Psoas muscle (tissue), 8 donors: ENCODE measurements around the gene HSBP1L1. TPM values are rescaled to one million over a fixed set of nuclear protein-coding genes. Genes with fewer than 3 reads are reported as not detected.

Source experiments
- ATAC-seq, 4 donors: fragments of 200-7000 bp; cut with Tn5 transposase; one replicate each; pipeline ENCODE4 v1.9.1; 2020; ENCODE audit warnings: moderate library complexity in 3 of 4, mild to moderate bottlenecking in 2 of 4
- DNase-seq, 2 donors: peaks; one replicate each; pipeline ENCODE4 v3.0.0-alpha.2; 2020
- H3K27ac ChIP-seq: fragments of 200-600 bp; one replicate; pipeline ENCODE4 v1.8.0; 2022
- H3K27me3 ChIP-seq, 3 donors: fragments of 200-600 bp in 1 of 3; one replicate each; pipeline versions ENCODE4 v1.6.1 to v1.8.0; 2013 to 2022; ENCODE audit warnings: low read length in 2 of 3, mild to moderate bottlenecking in 2 of 3, moderate library complexity in 1 of 3; ENCODE audit not compliant: insufficient read depth in 3 of 3
- H3K36me3 ChIP-seq, 2 donors: fragments of 200-600 bp in 1 of 2; one replicate each; pipeline versions ENCODE4 v1.6.1 to v1.8.0; 2013 to 2022; ENCODE audit warnings: low read depth in 1 of 2, mild to moderate bottlenecking in 1 of 2, moderate library complexity in 1 of 2; ENCODE audit not compliant: insufficient read depth in 1 of 2
- H3K4me1 ChIP-seq: fragments of 200-600 bp; one replicate; pipeline ENCODE4 v1.8.0; 2022
- H3K4me3 ChIP-seq: fragments of 200-600 bp; one replicate; pipeline ENCODE4 v1.8.0; 2022; ENCODE audit warnings: mild to moderate bottlenecking
- H3K9me3 ChIP-seq: fragments of 200-600 bp; one replicate; pipeline ENCODE4 v1.8.0; 2022
- WGBS, 3 donors: extraction: QIAGEN DNeasy Blood & Tissue Kit; methylation state at CpG; one replicate each; pipeline versions ENCODE4 v1.1.6 to v1.1.7; 2013; 5-methylcytosine and 5-hydroxymethylcytosine counted together
- intact Hi-C, 2 donors: fragments of 100-400 bp; cut with DNase I; formaldehyde crosslinking; loops; one replicate each; pipeline versions ENCODE4 v1.11.0 to v1.14.2; 2022
- polyA plus RNA-seq, 3 donors: library from polyadenylated mRNA; stranded (reverse); fragments of 200-250 nt; gene quantifications; one replicate each; pipeline ENCODE4 v1.2.3, GENCODE V29; 2013
- total RNA-seq, 4 donors: library from RNA; stranded (reverse); fragmentation: NEBNext Ultra II Directional in 2 of 4; extraction: Animal tissue kit (Norgen Biotek cat#: 25700) in 2 of 4; gene quantifications; one replicate each; pipeline versions ENCODE4 v1.2.1 to v1.2.4, GENCODE V29; 2021 to 2023
- TF ChIP-seq, protein P1 (sequence below): fragments of 200-600 bp; IDR thresholded peaks from one replicate; pipeline ENCODE4 v1.8.0; 2022; ENCODE audit warnings: antibody characterized with exemption
- donor health status: healthy with polysubstance abuse.
- donor health status: DM: no; HTN: no; CAD: no; lungs with moderate emphysema.
- donor health status: Bipolar disorder and iron deficiency.
- donor health status: healthy.
- donor health status: DM: yes; HTN: yes; CAD: no.
- donor health status: DM: no; HTN: no; CAD: no.
- donor health status: DM: no; HTN: no; CAD: no.
- donor health status: DM: yes; HTN: yes; CAD: no.

The HSBP1L1 gene
- total and polyA plus RNA-seq, 7 donors: 2.5 to 11.9 (median 8.7) TPM

DNA sequence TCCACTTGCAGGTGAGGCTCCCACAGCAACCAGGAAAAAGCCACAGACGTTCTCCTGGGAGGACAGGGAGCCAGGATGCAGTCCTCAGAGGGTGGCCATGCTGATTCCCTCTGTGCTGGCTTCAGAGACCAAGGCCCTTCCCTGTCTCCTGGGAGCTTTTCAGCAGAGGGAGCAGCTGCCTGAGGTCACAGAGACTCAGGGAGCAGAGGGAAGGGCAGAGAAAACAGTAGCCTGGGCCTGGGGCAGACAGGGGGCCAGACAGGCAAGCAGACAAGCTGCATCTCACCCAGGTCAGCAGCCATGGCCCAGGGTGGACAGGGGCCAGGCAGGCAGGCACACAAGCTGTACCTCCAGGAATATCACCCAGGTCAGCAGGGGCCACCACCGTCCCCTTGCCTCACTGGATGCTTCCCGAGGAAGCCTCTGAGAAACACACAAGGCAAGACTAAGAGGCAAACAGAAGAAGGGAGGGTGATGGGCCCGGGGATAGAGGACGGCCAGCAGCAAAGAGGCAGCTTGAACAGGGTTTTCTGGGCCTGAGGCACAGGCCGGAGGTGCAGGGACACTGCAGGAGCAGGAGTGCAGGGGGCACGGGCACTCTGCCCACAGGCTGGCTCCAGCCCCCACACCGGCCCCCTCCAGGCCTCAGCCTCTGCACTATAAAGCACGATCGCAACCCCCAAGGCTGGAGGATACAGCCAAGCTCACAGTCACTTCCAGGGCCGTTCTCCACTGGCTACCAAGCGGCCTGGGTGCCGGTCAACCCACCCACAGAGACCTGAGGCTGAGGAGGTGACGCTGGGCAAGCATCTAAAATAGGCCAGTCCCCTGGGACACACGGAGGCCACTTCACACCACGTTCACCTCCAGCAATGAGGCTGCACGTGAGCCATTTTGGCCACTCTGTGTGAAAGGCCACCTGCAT, 19.1 kb upstream of the HSBP1L1 start:
- WGBS, 3 donors: 52 to 69% (median 64%) methylated on average over 17 of the region's 17 CpGs
- DNase-seq (peak in 1 of 2 donors; percentile 53), ATAC-seq (peak in 2 of 4 donors; percentile 5 to 32)
- no peaks in the 10 kb centered on the region for H3K9me3 ChIP-seq
- TF ChIP-seq, protein P1, sequence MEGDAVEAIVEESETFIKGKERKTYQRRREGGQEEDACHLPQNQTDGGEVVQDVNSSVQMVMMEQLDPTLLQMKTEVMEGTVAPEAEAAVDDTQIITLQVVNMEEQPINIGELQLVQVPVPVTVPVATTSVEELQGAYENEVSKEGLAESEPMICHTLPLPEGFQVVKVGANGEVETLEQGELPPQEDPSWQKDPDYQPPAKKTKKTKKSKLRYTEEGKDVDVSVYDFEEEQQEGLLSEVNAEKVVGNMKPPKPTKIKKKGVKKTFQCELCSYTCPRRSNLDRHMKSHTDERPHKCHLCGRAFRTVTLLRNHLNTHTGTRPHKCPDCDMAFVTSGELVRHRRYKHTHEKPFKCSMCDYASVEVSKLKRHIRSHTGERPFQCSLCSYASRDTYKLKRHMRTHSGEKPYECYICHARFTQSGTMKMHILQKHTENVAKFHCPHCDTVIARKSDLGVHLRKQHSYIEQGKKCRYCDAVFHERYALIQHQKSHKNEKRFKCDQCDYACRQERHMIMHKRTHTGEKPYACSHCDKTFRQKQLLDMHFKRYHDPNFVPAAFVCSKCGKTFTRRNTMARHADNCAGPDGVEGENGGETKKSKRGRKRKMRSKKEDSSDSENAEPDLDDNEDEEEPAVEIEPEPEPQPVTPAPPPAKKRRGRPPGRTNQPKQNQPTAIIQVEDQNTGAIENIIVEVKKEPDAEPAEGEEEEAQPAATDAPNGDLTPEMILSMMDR: no peak
- no peak overlapping the region for H3K27ac ChIP-seq
- no peak overlapping the region for H3K4me3 ChIP-seq
- H3K4me1 ChIP-seq: peaks cover 54% of the 10 kb centered on the region
- intact Hi-C loops: loop anchor here (10.0 kb wide), 2 partner anchors 271 to 561 kb away; partner anchors contain the start of gene CTDP1 (in 1 of the 2)
- no peaks in the 10 kb centered on the region for H3K27me3 ChIP-seq
- peaks cover 4 to 35% of the 10 kb centered on the region in 2 donors for H3K36me3 ChIP-seq

DNA sequence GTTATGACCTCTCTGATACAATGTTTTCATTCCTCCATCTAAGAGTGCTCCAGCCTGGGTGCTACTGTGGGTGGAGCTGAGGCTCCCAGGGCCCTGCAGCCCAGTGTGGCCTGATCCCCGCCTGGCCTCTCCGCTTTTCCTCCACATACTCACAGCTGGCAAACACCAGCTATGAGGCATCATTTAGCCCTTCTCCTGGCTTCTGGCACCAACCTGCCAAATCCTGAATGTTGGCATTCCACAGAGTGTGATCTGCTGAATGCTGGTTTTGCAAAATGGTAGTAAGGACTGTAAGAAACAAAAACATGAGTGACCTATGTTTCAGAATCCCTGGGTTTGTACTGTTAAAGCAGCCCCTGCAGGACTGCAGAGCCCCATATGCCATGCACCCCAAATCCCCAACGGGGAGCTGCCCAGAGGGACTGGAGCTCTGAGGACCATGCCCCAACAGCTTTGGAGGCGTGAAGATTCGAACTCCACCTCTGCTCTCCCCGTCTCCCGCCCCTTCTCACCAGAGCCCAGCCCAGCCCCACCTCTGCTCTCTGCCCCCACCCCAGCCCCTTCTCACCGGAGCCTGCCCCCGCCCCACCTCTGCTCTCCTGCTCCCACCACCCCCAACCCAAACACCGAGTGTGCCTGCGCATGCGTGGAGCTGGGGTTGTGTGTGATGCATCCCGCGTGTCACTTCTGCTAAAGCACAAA, 17.2 kb upstream of the HSBP1L1 start:
- intact Hi-C loops: loop anchor here (10.0 kb wide), 2 partner anchors 272 to 562 kb away; partner anchors contain the start of gene CTDP1 (in 1 of the 2)
- ATAC-seq (peak in 3 of 4 donors; percentile 25 to 50 (median 43)), DNase-seq (peak in 1 of 2 donors; percentile 62)
- TF ChIP-seq, protein P1: no peak
- WGBS, 3 donors: 77 to 90% (median 79%) methylated on average over 14 of the region's 14 CpGs
- no peak overlapping the region for H3K4me3 ChIP-seq
- H3K4me1 ChIP-seq: peaks cover 48% of the 10 kb centered on the region
- no peaks in the 10 kb centered on the region for H3K9me3 ChIP-seq
- H3K36me3 ChIP-seq: peaks cover 3 to 23% of the 10 kb centered on the region in 2 donors
- H3K27me3 ChIP-seq: no peaks in the 10 kb centered on the region
- peak overlapping the region; percentile 71 for H3K27ac ChIP-seq

DNA sequence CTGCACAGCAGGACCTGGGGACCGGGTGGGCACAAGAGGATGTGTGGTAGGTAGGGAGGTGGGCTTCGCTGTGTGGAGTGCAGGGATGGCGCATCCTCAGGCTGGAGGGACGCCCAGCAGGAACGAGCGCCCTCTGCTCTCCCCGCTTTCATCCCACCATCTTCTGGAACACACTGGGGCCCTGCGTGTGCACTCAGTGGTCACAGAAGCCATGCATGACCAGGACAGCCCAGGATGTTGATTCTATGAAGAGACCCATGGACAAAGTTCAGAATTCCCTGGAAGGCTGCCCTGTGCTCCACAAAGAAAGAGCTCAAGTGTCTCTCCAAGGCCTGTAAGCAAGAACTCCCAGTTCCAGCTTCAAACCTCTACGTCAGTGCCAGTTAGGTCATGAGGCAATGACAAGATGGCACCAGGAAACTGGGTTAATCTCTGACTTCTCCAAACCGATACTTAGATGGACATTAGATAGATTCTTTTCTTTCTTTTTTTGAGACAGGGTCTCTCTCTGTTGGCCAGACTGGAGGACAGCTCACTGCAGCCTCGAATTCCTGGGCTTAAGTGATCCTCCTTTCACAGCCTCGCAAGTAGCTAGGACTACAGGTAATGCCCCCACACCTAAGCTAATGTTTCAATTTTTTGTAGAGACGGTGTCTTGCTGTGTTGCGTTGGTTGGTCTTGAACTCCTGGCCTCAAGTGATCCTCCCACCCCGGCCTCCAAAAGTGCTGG, 16.4 kb upstream of the HSBP1L1 start:
- H3K4me1 ChIP-seq: peaks cover 48% of the 10 kb centered on the region
- ATAC-seq: peak; percentile 44 to 69 (median 64)
- H3K27me3 ChIP-seq: no peaks in the 10 kb centered on the region
- peak in 1 of 2 donors; percentile 73 for DNase-seq
- H3K36me3 ChIP-seq: peaks cover 0 to 15% of the 10 kb centered on the region in 2 donors
- H3K9me3 ChIP-seq: no peaks in the 10 kb centered on the region
- peak overlapping the region; percentile 16 for H3K4me3 ChIP-seq
- peak overlapping the region; percentile 71 for H3K27ac ChIP-seq
- intact Hi-C loops: loop anchor here (10.0 kb wide), 2 partner anchors 273 to 563 kb away; partner anchors contain the start of gene CTDP1 (in 1 of the 2)
- TF ChIP-seq, protein P1: no peak
- WGBS, 3 donors: 73 to 82% (median 77%) methylated on average over 15 of the region's 15 CpGs

DNA sequence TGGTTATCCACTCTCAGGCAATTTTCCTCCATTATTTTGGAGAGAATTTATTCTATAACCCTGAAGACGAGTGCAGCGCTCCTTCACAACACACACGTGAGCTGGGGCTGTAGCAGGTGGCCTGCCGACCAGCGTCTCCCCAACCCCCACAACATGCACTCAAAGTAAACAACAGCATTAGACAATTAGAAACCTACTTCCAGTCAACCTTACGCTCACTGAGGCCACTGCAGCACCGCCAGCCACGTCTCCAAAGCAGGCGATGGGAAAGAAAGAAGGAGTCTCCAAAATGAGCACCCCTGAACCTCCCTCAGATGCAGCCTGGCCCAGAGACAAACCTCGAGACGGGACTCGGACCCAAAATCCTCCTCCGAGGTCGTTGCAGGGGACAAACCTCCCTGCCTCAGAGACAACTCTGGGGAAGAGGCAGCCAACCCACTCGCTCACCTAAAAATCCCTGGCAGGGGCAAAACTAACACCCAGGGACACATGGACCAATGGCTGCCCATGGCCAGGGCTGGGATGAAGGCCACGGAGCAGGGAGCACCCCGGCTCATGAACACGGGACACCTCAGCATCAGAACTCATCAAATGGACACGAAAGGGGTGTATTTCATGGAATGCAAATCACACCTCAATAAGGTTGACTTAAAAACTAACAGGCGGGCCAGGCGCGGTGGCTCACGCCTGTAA, 15.6 kb upstream of the HSBP1L1 start:
- no peaks in the 10 kb centered on the region for H3K27me3 ChIP-seq
- TF ChIP-seq, protein P1: no peak
- WGBS, 3 donors: 89 to 91% (median 90%) methylated on average over 23 of the region's 23 CpGs
- H3K27ac ChIP-seq: peak overlapping the region; percentile 85
- ATAC-seq (no peak), DNase-seq (peak in 1 of 2 donors; percentile 51)
- intact Hi-C loops: loop anchor here (10.0 kb wide), 2 partner anchors 274 to 564 kb away; partner anchors contain the start of gene CTDP1 (in 1 of the 2)
- H3K36me3 ChIP-seq: peaks cover 0 to 11% of the 10 kb centered on the region in 2 donors
- H3K9me3 ChIP-seq: no peaks in the 10 kb centered on the region
- H3K4me1 ChIP-seq: peaks cover 48% of the 10 kb centered on the region
- peak overlapping the region; percentile 77 for H3K4me3 ChIP-seq
